ENCODE data around the gene PRSS21.

Gene PRSS21

DNA sequence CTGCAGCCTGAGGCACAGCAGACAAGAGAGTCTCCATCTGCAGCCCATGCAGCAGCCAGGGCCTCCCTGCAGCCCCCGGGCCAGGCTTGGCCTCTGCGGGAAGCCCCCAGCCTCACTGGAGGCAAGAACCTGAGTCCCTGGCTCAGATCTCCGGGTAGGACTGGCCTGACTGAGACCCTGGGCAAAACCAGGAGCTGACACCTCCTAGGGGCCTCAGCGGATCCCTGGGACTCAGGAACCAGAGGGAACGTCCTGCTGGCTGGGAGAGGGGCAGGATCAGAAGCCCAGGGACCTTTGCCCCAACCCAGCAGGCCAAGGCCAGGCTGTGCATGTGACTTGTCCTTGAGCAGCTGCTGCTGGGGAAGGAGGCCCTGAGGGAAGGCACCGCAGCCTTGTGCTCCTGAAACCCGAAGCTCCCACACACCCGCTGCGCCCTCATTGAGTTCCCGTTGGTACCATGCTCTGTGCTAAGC lies 1.7 kb upstream of the PRSS21 start:
- Histone ChIP-seq H3K9me3 (ENCODE audit: control insufficient read depth, low read depth, low read length) (no peaks in the 10 kb centered on the region), H3K27ac (ENCODE audit: low read length) (no peak overlapping the region), H3K36me3 (ENCODE audit: control insufficient read depth, low read depth, low read length) (no peaks in the 10 kb centered on the region), H3K9ac (ENCODE audit: low read length) (no peak overlapping the region), H3K4me3 (ENCODE audit: low read length) (no peak overlapping the region), H3K4me1 (ENCODE audit: control insufficient read depth, low read depth, low read length) (no peaks in the 10 kb centered on the region), H3K27me3 (ENCODE audit: control insufficient read depth, insufficient read depth, low read length) (no peaks in the 10 kb centered on the region)

DNA sequence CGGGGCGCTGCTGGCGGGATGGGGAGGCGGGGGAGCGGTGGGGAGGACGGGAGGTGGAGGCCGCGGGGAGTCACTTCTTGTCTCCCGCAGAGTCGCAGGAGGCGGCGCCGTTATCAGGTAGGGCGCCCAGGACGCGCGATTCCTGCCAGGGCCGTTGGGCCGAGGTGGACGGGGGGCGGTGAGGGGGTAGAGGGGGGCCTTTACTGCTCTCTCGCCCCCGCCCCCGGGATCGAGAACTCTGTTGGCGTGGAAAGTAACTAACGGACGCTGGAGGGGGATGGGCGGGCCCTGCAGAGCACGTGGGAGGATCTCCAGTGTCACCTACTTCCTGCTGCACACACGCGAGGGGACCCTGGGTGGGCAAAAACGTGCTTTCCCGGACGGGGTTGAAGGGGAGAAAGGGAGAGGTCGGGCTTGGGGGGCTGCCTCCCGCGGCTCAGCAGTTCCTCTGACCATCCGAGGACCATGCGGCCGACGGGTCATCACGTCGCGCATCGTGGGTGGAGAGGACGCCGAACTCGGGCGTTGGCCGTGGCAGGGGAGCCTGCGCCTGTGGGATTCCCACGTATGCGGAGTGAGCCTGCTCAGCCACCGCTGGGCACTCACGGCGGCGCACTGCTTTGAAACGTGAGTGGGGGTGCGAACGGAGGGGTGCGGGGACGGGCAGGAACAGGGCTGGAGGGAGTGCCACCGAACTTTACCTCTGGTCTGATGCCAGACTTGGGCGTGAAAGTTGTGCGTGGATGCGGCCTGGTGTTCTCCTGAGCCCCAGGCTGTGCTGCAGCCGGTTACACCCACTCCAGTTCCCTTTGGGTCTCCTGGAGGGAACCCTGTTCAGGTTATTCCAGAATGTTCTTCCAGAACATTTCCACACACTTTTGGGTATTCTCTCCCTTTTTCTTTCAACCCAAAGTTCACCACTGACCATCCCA lies 569 bp downstream of the PRSS21 start:
- Histone ChIP-seq H3K4me3 (ENCODE audit: low read length) (no peak overlapping the region), H3K27me3 (ENCODE audit: control insufficient read depth, insufficient read depth, low read length) (no peaks in the 10 kb centered on the region), H3K9me3 (ENCODE audit: control insufficient read depth, low read depth, low read length) (no peaks in the 10 kb centered on the region), H3K27ac (ENCODE audit: low read length) (no peak overlapping the region), H3K36me3 (ENCODE audit: control insufficient read depth, low read depth, low read length) (no peaks in the 10 kb centered on the region), H3K9ac (ENCODE audit: low read length) (no peak overlapping the region), H3K4me1 (ENCODE audit: control insufficient read depth, low read depth, low read length) (no peaks in the 10 kb centered on the region)

DNA sequence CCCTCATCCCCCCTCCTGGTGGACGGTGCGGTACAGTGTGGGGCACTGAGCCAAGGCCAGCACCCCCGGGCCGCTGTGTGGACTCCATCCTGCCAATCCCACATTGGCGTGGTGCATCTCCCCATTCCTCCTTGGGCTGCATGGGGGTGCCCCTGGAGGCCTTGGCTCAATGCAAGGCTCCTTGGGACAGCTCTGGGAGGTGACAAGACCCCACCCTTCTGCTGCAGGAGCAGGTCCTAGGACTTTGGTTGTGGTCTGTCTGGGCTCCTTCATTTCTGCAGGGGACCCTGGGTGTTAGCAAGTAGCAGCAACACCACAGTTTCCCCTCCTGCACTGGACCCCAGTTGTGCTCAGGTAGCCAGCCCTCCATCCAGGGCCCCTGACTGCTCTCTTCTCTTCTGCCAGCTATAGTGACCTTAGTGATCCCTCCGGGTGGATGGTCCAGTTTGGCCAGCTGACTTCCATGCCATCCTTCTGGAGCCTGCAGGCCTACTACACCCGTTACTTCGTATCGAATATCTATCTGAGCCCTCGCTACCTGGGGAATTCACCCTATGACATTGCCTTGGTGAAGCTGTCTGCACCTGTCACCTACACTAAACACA lies 1.3 kb downstream of the PRSS21 start:
- H3K9me3 ChIP-seq (ENCODE audit: control insufficient read depth, low read depth, low read length): no peaks in the 10 kb centered on the region
- no peak overlapping the region for H3K27ac ChIP-seq (ENCODE audit: low read length)
- H3K4me3 ChIP-seq (ENCODE audit: low read length): no peak overlapping the region
- H3K9ac ChIP-seq (ENCODE audit: low read length): no peak overlapping the region
- no peaks in the 10 kb centered on the region for H3K4me1 ChIP-seq (ENCODE audit: control insufficient read depth, low read depth, low read length)
- no peaks in the 10 kb centered on the region for H3K27me3 ChIP-seq (ENCODE audit: control insufficient read depth, insufficient read depth, low read length)
- H3K36me3 ChIP-seq (ENCODE audit: control insufficient read depth, low read depth, low read length): no peaks in the 10 kb centered on the region

DNA sequence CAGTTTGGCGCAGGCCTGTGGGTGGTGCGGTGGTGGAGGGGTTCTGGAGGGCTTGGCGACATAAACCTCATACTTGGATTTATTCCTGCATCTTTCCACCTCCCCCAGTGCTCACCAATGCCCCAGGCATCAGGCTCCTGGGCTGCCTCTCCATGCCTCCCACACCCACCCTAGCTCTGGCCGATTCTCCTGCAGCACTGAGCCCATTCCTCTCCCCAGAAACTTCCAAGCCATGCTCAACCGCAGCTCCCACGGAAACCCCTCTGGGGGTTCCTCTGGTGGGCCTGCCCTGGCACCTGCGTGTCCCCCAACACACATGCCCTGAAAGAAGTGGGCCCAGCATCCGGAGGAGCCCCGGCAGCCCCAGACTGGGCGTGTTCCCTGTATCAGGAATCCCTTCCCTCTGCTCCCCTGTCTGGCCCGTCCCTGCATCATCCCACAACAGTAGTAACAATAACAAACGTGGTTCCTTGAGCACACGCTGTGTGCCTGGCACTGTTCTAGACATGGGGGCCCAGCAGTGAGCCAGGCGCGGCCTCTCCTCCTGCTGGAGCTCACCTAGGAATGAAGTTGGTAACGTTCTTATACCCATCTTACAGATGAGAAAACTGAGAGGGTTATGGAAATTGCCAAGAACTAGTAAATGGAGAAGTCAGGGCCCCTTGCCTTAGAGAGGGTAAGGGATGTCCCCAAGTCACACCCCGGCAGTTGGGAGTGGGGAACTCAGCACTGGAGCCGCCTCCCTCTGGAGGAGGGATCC lies 2.3 kb downstream of the PRSS21 start:
- no peaks in the 10 kb centered on the region for H3K9me3 ChIP-seq (ENCODE audit: control insufficient read depth, low read depth, low read length)
- no peaks in the 10 kb centered on the region for H3K36me3 ChIP-seq (ENCODE audit: control insufficient read depth, low read depth, low read length)
- no peak overlapping the region for H3K9ac ChIP-seq (ENCODE audit: low read length)
- no peak overlapping the region for H3K4me3 ChIP-seq (ENCODE audit: low read length)
- no peak overlapping the region for H3K27ac ChIP-seq (ENCODE audit: low read length)
- H3K4me1 ChIP-seq (ENCODE audit: control insufficient read depth, low read depth, low read length): no peaks in the 10 kb centered on the region
- no peaks in the 10 kb centered on the region for H3K27me3 ChIP-seq (ENCODE audit: control insufficient read depth, insufficient read depth, low read length)

DNA sequence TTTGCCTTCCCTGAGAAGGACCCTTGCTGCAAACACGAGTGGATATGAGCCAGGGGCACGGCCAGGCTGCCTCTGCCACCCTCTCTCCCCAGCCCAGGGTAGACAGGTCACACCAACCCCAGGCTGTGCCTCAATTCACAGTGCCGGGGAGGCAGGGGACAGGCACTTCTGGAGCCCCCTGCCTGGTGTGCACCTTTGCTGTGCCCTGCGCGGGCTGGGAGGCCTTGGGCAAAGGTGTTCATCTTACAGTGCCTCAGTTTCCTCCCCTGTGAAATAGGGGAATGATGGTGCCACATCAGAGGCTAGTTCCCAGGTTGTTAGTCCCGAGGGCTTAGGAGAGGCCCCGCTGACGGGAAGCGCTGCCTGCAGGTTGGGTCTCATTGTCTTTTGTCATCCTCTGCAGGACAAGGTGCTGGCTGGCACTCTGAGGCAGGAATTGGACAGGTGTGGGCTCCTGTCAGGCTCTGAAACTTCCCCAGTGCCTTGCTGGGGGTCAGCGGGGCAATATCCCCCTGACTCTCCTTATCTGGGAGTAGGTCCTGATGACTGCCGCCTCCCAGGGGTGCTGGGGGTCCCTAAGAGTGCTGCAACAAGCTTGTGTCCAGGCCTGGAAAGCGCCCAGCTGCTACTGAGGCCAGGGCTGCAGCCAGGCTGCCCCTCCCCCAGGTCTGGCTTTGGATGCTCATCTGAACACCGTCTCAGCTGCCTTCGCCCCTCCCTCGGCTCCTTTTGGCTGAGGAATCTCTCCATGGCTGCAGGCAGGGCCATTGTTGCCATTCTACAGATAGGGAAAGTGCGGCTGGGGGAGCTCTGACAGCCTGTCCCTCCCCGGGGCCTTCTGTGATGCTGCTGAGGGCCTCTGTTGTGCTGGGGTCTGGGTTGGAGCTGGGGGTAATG lies 3.1 kb downstream of the PRSS21 start:
- no peak overlapping the region for H3K9ac ChIP-seq (ENCODE audit: low read length)
- no peak overlapping the region for H3K4me3 ChIP-seq (ENCODE audit: low read length)
- no peaks in the 10 kb centered on the region for H3K4me1 ChIP-seq (ENCODE audit: control insufficient read depth, low read depth, low read length)
- H3K9me3 ChIP-seq (ENCODE audit: control insufficient read depth, low read depth, low read length): no peaks in the 10 kb centered on the region
- H3K27ac ChIP-seq (ENCODE audit: low read length): no peak overlapping the region
- H3K36me3 ChIP-seq (ENCODE audit: control insufficient read depth, low read depth, low read length): no peaks in the 10 kb centered on the region
- no peaks in the 10 kb centered on the region for H3K27me3 ChIP-seq (ENCODE audit: control insufficient read depth, insufficient read depth, low read length)

DNA sequence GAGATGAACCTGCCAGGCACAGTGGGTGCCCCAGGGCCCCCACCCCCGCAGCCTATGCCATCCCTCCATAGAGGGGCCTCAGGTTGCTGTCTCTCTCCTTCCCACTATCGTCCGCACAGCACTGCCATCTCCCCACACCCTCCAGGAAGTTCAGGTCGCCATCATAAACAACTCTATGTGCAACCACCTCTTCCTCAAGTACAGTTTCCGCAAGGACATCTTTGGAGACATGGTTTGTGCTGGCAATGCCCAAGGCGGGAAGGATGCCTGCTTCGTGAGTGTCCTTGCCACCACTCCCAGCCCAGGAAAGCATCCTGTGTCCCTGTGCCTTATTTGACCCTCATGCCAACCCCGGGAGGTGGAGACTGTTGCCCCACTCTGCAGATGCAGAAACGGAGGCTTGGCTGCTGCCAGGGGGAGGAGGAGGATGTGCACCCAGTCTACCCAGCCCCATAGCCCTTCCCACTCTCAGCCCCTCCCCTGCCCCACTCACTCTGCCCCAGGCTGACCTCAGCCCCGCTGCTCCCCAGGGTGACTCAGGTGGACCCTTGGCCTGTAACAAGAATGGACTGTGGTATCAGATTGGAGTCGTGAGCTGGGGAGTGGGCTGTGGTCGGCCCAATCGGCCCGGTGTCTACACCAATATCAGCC lies 3.9 kb downstream of the PRSS21 start:
- no peaks in the 10 kb centered on the region for H3K9me3 ChIP-seq (ENCODE audit: control insufficient read depth, low read depth, low read length)
- H3K4me3 ChIP-seq (ENCODE audit: low read length): no peak overlapping the region
- no peak overlapping the region for H3K27ac ChIP-seq (ENCODE audit: low read length)
- no peaks in the 10 kb centered on the region for H3K36me3 ChIP-seq (ENCODE audit: control insufficient read depth, low read depth, low read length)
- no peak overlapping the region for H3K9ac ChIP-seq (ENCODE audit: low read length)
- no peaks in the 10 kb centered on the region for H3K4me1 ChIP-seq (ENCODE audit: control insufficient read depth, low read depth, low read length)
- H3K27me3 ChIP-seq (ENCODE audit: control insufficient read depth, insufficient read depth, low read length): no peaks in the 10 kb centered on the region

DNA sequence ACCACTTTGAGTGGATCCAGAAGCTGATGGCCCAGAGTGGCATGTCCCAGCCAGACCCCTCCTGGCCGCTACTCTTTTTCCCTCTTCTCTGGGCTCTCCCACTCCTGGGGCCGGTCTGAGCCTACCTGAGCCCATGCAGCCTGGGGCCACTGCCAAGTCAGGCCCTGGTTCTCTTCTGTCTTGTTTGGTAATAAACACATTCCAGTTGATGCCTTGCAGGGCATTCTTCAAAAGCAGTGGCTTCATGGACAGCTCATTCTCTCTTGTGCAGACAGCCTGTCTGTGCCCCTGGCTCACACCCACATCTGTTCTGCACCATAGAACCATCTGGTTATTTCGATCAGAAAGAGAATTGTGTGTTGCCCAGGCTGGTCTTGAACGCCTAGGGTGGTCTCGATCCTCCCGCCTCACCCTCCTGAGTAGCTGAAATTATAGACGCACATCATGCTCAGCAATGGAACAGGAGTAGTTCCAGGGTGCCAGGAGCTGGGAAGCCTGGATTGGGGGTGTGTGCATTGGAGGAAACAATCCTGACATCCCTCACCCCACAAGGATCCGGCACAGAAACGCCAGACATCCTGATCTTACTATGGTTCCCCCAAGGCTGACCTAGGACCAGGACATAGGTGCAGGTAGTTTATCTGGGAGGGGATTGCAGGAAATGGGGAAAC lies 4.6 kb downstream of the PRSS21 start:
- H3K36me3 ChIP-seq (ENCODE audit: control insufficient read depth, low read depth, low read length): no peaks in the 10 kb centered on the region
- H3K27me3 ChIP-seq (ENCODE audit: control insufficient read depth, insufficient read depth, low read length): no peaks in the 10 kb centered on the region
- no peak overlapping the region for H3K4me3 ChIP-seq (ENCODE audit: low read length)
- no peaks in the 10 kb centered on the region for H3K4me1 ChIP-seq (ENCODE audit: control insufficient read depth, low read depth, low read length)
- H3K9me3 ChIP-seq (ENCODE audit: control insufficient read depth, low read depth, low read length): no peaks in the 10 kb centered on the region
- no peak overlapping the region for H3K9ac ChIP-seq (ENCODE audit: low read length)
- H3K27ac ChIP-seq (ENCODE audit: low read length): no peak overlapping the region

DNA sequence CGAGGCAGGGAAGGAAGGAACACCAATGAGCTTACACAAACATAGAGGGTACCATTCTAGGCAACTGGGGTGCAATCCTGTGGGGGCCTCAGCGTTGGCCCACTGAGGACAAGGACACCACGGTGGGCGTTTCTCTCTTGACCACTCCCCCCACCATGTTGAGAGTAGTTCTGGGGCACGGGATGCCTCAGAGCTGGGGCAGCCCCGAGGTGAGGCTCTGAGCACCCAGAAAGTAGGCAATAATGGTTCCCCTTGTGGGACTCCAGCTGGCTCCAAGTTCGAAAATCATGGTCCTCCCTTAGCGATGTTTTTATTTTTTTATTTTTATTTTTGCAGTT lies 5.1 kb downstream of the PRSS21 start:
- H3K27ac ChIP-seq (ENCODE audit: low read length): no peak overlapping the region
- no peaks in the 10 kb centered on the region for H3K4me1 ChIP-seq (ENCODE audit: control insufficient read depth, low read depth, low read length)
- no peaks in the 10 kb centered on the region for H3K36me3 ChIP-seq (ENCODE audit: control insufficient read depth, low read depth, low read length)
- H3K4me3 ChIP-seq (ENCODE audit: low read length): no peak overlapping the region
- no peak overlapping the region for H3K9ac ChIP-seq (ENCODE audit: low read length)
- no peaks in the 10 kb centered on the region for H3K27me3 ChIP-seq (ENCODE audit: control insufficient read depth, insufficient read depth, low read length)
- H3K9me3 ChIP-seq (ENCODE audit: control insufficient read depth, low read depth, low read length): no peaks in the 10 kb centered on the region

DNA sequence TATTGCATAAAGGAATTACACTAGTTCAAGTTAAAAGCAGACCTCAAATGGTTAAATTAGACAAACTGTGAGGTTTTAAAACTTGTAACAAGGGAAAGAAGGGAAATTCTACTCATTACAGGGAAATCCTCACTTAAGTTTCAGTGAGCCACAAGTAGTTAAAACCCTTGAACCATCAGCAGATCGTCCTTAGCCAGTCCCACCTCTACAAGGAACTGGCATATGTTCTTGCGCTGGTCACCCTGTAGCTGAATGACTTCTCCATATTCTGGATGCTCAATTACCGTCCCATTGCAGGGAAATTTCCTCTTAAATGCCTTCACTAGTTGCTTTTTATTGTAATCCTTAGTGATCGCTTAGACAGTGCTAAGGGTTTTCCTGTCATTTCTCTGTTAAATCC lies 5.5 kb downstream of the PRSS21 start:
- H3K27ac ChIP-seq (ENCODE audit: low read length): no peak overlapping the region
- H3K4me1 ChIP-seq (ENCODE audit: control insufficient read depth, low read depth, low read length): no peaks in the 10 kb centered on the region
- no peaks in the 10 kb centered on the region for H3K9me3 ChIP-seq (ENCODE audit: control insufficient read depth, low read depth, low read length)
- no peaks in the 10 kb centered on the region for H3K36me3 ChIP-seq (ENCODE audit: control insufficient read depth, low read depth, low read length)
- no peak overlapping the region for H3K4me3 ChIP-seq (ENCODE audit: low read length)
- H3K9ac ChIP-seq (ENCODE audit: low read length): no peak overlapping the region
- H3K27me3 ChIP-seq (ENCODE audit: control insufficient read depth, insufficient read depth, low read length): no peaks in the 10 kb centered on the region

DNA sequence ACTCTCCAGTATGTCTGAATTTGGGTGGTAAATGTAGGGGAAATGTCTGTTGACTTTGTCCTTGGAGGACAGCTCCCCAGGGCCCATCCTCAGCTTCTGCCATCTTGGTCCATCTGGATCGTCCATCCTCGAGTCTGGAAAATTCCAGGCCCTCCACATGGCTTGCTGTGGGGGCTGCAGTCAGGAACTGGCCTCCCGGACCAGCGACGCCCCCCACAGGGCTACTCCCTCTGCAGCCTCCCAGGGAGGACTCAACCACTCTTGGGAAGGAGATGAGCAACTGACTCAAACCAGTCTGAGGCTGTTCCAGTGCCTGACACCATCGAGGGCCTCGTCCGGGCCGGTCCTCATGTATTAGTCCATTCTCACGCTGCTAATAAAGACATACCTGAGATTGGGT lies 7.6 kb downstream of the PRSS21 start:
- Histone ChIP-seq H3K9ac (ENCODE audit: low read length) (no peak overlapping the region), H3K36me3 (ENCODE audit: control insufficient read depth, low read depth, low read length) (no peaks in the 10 kb centered on the region), H3K4me3 (ENCODE audit: low read length) (no peak overlapping the region), H3K27ac (ENCODE audit: low read length) (no peak overlapping the region), H3K27me3 (ENCODE audit: control insufficient read depth, insufficient read depth, low read length) (no peaks in the 10 kb centered on the region), H3K4me1 (ENCODE audit: control insufficient read depth, low read depth, low read length) (no peaks in the 10 kb centered on the region), H3K9me3 (ENCODE audit: control insufficient read depth, low read depth, low read length) (no peaks in the 10 kb centered on the region)
